ENCODE data around the gene CCDC92B.

GRCh38 chr17:2770129-2770528 lies 20.7 kb upstream of the CCDC92B start:
- TF ChIP-seq CTCF (IDR thresholded peaks at IDR 0.05) = no peak
- no peak for TF ChIP-seq POLR2A (IDR thresholded peaks at IDR 0.05)
